D721Med (cell line): ENCODE measurements around the gene OR52E2.

Source experiments
- DNase-seq: peaks from one replicate; pipeline ENCODE4 v3.0.0; 2011; ENCODE audit warnings: low spot score; ENCODE audit not compliant: insufficient read length
- FAIRE-seq: peaks from 2 replicates; lab custom pipeline; 2011; peaks lifted over from hg19 to GRCh38; lab: Jason Lieb, UNC
- TF ChIP-seq, protein P1 (sequence below): IDR thresholded peaks from 2 replicates; pipeline ENCODE4 v1.5.1; 2012; ENCODE audit warnings: mild to moderate bottlenecking, control low read depth; ENCODE audit not compliant: insufficient read depth; ENCODE audit errors: missing control alignments

OR52E2 gene

GRCh38 chr11:5046226-5046625, 13.2 kb downstream of the OR52E2 start, which contains the start of gene OR52J3:
TSS of gene OR52J3 (plus strand) at chr11:5046526. CDS start at chr11:5046526, 0 bp downstream.
- no peak for FAIRE-seq
- no peak for DNase-seq
- TF ChIP-seq, protein P1, sequence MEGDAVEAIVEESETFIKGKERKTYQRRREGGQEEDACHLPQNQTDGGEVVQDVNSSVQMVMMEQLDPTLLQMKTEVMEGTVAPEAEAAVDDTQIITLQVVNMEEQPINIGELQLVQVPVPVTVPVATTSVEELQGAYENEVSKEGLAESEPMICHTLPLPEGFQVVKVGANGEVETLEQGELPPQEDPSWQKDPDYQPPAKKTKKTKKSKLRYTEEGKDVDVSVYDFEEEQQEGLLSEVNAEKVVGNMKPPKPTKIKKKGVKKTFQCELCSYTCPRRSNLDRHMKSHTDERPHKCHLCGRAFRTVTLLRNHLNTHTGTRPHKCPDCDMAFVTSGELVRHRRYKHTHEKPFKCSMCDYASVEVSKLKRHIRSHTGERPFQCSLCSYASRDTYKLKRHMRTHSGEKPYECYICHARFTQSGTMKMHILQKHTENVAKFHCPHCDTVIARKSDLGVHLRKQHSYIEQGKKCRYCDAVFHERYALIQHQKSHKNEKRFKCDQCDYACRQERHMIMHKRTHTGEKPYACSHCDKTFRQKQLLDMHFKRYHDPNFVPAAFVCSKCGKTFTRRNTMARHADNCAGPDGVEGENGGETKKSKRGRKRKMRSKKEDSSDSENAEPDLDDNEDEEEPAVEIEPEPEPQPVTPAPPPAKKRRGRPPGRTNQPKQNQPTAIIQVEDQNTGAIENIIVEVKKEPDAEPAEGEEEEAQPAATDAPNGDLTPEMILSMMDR: no peak

GRCh38 chr11:5043380-5043779, 16.0 kb downstream of the OR52E2 start:
- TF ChIP-seq, protein P1: no peak
- no peak for FAIRE-seq
- no peak for DNase-seq

- DNase-seq (no peak), FAIRE-seq (no peak)
- TF ChIP-seq, protein P1: no peak
These were observed 17.3 kb downstream of the OR52E2 start for GRCh38 chr11:5042091-5042490.

DNA sequence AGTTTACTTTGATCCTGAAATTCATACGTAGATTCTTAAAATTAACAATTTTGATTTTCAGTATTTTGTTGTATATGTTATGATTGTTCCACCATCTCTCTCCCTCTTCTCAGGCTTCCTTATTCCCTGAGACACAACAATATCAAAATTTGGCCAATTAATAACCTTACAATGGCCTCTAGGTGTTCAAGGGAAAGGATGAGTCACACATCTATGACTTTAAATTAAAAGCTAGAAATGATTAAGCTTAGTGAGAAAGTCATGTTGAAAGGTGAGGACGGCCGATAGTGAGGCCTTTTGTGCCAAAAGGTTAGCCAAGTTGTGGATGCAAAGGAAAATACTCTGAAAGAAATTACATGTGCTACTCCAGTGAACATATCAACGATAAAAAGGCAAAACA, 18.6 kb downstream of the OR52E2 start:
- FAIRE-seq (no peak), DNase-seq (no peak)
- TF ChIP-seq, protein P1: no peak

GRCh38 chr11:5038341-5038740, 21.1 kb downstream of the OR52E2 start:
- FAIRE-seq (no peak), DNase-seq (no peak)
- TF ChIP-seq, protein P1: no peak

DNA sequence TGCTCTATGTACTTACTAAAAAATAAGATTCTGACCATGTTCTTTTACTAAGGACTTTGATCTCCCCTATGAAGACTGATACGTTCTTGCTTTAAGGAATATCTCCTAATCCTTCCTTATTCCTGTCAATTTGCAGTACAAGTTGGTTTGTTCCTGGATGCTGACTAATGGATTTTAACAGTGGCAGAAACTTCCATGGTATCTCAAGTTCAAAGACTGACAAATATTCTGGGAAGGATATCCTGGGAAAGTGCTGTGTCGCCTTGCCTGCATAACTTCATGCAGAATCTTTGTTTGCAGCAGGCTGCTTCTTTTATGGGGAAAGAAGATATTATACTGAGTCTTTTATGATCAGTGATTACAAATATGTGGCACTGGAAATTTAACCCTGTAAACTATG, 21.5 kb downstream of the OR52E2 start:
- TF ChIP-seq, protein P1: no peak
- DNase-seq (no peak), FAIRE-seq (no peak)

- FAIRE-seq (no peak), DNase-seq (no peak)
- TF ChIP-seq, protein P1: no peak
These were observed 22.8 kb downstream of the OR52E2 start for GRCh38 chr11:5036669-5037068.
